HEK293 (cell line): ENCODE measurements around the gene OTUB2.

Experiments used
- CTCF ChIA-PET: fragments of 350-600 bp; formaldehyde crosslinking; extraction: SDS; loops from one replicate; lab custom pipeline; 2021; ENCODE audit warnings: antibody characterized with exemption; lab: Yijun Ruan, JAX
- POLR2A ChIA-PET: fragments of 300-600 bp; formaldehyde crosslinking; extraction: SDS; loops from one replicate; lab custom pipeline; 2020; ENCODE audit warnings: antibody characterized with exemption, inconsistent platforms; lab: Yijun Ruan, JAX
- H3K27ac ChIP-seq: fragments of 200-500 bp; sonication (Bioruptor generic); 2 replicates; pipeline ENCODE4 v1.5.1; 2014; ENCODE audit warnings: low read depth, low read length, control low read depth, inconsistent platforms; ENCODE audit errors: extremely low read depth
- H3K36me3 ChIP-seq, 2 experiments: fragments of 200-500 bp in 1 of 2; sonication (Bioruptor generic) in 1 of 2; 1 replicate in 1 of 2; 2 replicates in 1 of 2; pipeline ENCODE4 v1.5.1; 2014 to 2017; ENCODE audit warnings: inconsistent platforms in 2 of 2, low read length in 2 of 2; ENCODE audit not compliant: control insufficient read depth in 2 of 2, insufficient read depth in 1 of 2
- H3K4me1 ChIP-seq: fragments of 200-500 bp; sonication (Bioruptor generic); 2 replicates; pipeline ENCODE4 v1.5.1; 2014; ENCODE audit warnings: mild to moderate bottlenecking, low read length, inconsistent platforms; ENCODE audit not compliant: control insufficient read depth, insufficient read depth
- H3K4me3 ChIP-seq: 2 replicates; pipeline ENCODE4 v1.5.1; 2011; ENCODE audit warnings: low read depth, mild to moderate bottlenecking, control low read depth, low read length, moderate library complexity
- H3K9me3 ChIP-seq: fragments of 200-500 bp; sonication (Bioruptor generic); 2 replicates; pipeline ENCODE4 v1.5.1; 2014; ENCODE audit warnings: low read depth, low read length, inconsistent platforms; ENCODE audit not compliant: control insufficient read depth, insufficient read depth
- BCL6B ChIP-seq: fragments of 450-650 bp; formaldehyde crosslinking; IDR thresholded peaks from 2 replicates; pipeline ENCODE4 v1.5.1; 2017; ENCODE audit warnings: missing biosample characterization, missing genetic modification characterization
- GLI2 ChIP-seq: fragments of 450-650 bp; formaldehyde crosslinking; IDR thresholded peaks from 2 replicates; pipeline ENCODE4; 2017; ENCODE audit warnings: missing biosample characterization, missing genetic modification characterization, low read depth, borderline replicate concordance
- KLF10 ChIP-seq: fragments of 450-650 bp; IDR thresholded peaks from 2 replicates; pipeline ENCODE4 v1.5.1; 2018; ENCODE audit warnings: missing biosample characterization, mild to moderate bottlenecking, missing genetic modification characterization
- PRDM10 ChIP-seq: fragments of 450-650 bp; formaldehyde crosslinking; IDR thresholded peaks from 2 replicates; pipeline ENCODE4 v1.5.1; 2016; ENCODE audit warnings: missing biosample characterization, missing genetic modification characterization
- RBAK ChIP-seq: fragments of 450-650 bp; formaldehyde crosslinking; IDR thresholded peaks from 2 replicates; pipeline ENCODE4 v1.5.1; 2016; ENCODE audit warnings: missing biosample characterization, missing genetic modification characterization
- SCRT2 ChIP-seq: fragments of 450-650 bp; formaldehyde crosslinking; IDR thresholded peaks from 2 replicates; pipeline ENCODE4 v1.5.1; 2016; ENCODE audit warnings: missing biosample characterization, missing genetic modification characterization
- SP2 ChIP-seq: fragments of 450-650 bp; formaldehyde crosslinking; IDR thresholded peaks from 2 replicates; pipeline ENCODE4 v1.5.1; 2016; ENCODE audit warnings: missing biosample characterization, missing genetic modification characterization
- ZBTB20 ChIP-seq: fragments of 450-650 bp; formaldehyde crosslinking; IDR thresholded peaks from 2 replicates; pipeline ENCODE4 v1.5.1; 2016; ENCODE audit warnings: missing biosample characterization, missing genetic modification characterization
- ZBTB7A ChIP-seq: fragments of 450-650 bp; formaldehyde crosslinking; IDR thresholded peaks from 2 replicates; pipeline ENCODE4 v1.5.1; 2016; ENCODE audit warnings: low read depth, missing biosample characterization, missing genetic modification characterization
- ZEB2 ChIP-seq: fragments of 450-650 bp; formaldehyde crosslinking; IDR thresholded peaks from 2 replicates; pipeline ENCODE4 v1.5.1; 2016; ENCODE audit warnings: missing biosample characterization, missing genetic modification characterization
- ZNF174 ChIP-seq: fragments of 450-650 bp; formaldehyde crosslinking; IDR thresholded peaks from 2 replicates; pipeline ENCODE4 v1.5.0; 2017; ENCODE audit warnings: missing biosample characterization, mild to moderate bottlenecking, missing genetic modification characterization
- ZNF350 ChIP-seq: fragments of 450-650 bp; formaldehyde crosslinking; IDR thresholded peaks from 2 replicates; pipeline ENCODE4 v1.5.0; 2017; ENCODE audit warnings: missing biosample characterization, mild to moderate bottlenecking, missing genetic modification characterization
- ZNF433 ChIP-seq: fragments of 450-650 bp; formaldehyde crosslinking; IDR thresholded peaks from 2 replicates; pipeline ENCODE4 v1.5.1; 2016; ENCODE audit warnings: missing biosample characterization, missing genetic modification characterization, low read depth
- ZNF610 ChIP-seq: fragments of 450-650 bp; formaldehyde crosslinking; IDR thresholded peaks from 2 replicates; pipeline ENCODE4 v1.5.1; 2016; ENCODE audit warnings: missing biosample characterization, missing genetic modification characterization, borderline replicate concordance
- ZNF670 ChIP-seq: fragments of 450-650 bp; formaldehyde crosslinking; IDR thresholded peaks from 2 replicates; pipeline ENCODE4 v1.5.1; 2016; ENCODE audit warnings: missing biosample characterization, missing genetic modification characterization, low read depth
- ZNF692 ChIP-seq: fragments of 450-650 bp; formaldehyde crosslinking; IDR thresholded peaks from 2 replicates; pipeline ENCODE4 v1.5.1; 2016; ENCODE audit warnings: missing biosample characterization, missing genetic modification characterization
- ZNF704 ChIP-seq: fragments of 450-650 bp; formaldehyde crosslinking; IDR thresholded peaks from 2 replicates; pipeline ENCODE4 v1.5.1; 2016; ENCODE audit warnings: missing biosample characterization, missing genetic modification characterization
- ZNF76 ChIP-seq: fragments of 450-650 bp; formaldehyde crosslinking; IDR thresholded peaks from 2 replicates; pipeline ENCODE4; 2016; ENCODE audit warnings: low read depth, missing biosample characterization, missing genetic modification characterization, borderline replicate concordance

Gene OTUB2

GRCh38 chr14:93978735-93979134 is 47.4 kb upstream of the OTUB2 start:
- TF ChIP-seq ZBTB20 (tag by site-specific recombination) (no peak), ZNF76 (no peak), RBAK (tag by site-specific recombination) (no peak), ZEB2 (no peak), ZNF610 (no peak), SP2 (tag by site-specific recombination) (no peak), ZNF350 (tag by site-specific recombination) (no peak), ZNF692 (tag by site-specific recombination) (no peak), KLF10 (no peak), ZBTB7A (tag by site-specific recombination) (no peak), ZNF174 (tag by site-specific recombination) (no peak), GLI2 (tag by site-specific recombination) (no peak), SCRT2 (tag by site-specific recombination) (no peak), ZNF433 (no peak)
- H3K27ac ChIP-seq = no peak overlapping the region
- CTCF ChIA-PET = interaction anchor here (0.6 to 1.0 kb wide), 3 partner anchors 8 to 39 kb away, joined by 3 to 5 read pairs (median 3); no protein-coding TSS in a partner anchor
- H3K36me3 ChIP-seq = no peaks in the 10 kb centered on the region
- no peaks in the 10 kb centered on the region for H3K9me3 ChIP-seq
- POLR2A ChIA-PET = no interaction called here
- no peak overlapping the region for H3K4me3 ChIP-seq
- no peaks in the 10 kb centered on the region for H3K4me1 ChIP-seq

GRCh38 chr14:93980456-93981201 is 45.5 kb upstream of the OTUB2 start:
- CTCF ChIA-PET = interaction anchor here (1.0 kb wide), 1 partner anchor 15 kb away, joined by 3 read pairs; no protein-coding TSS in a partner anchor
- Histone ChIP-seq H3K36me3 (no peaks in the 10 kb centered on the region), H3K4me1 (no peaks in the 10 kb centered on the region), H3K9me3 (no peaks in the 10 kb centered on the region), H3K4me3 (no peak overlapping the region), H3K27ac (no peak overlapping the region)
- no peak for TF ChIP-seq ZNF704
- TF ChIP-seq ZNF670 (tag by site-specific recombination) = no peak
- TF ChIP-seq PRDM10 (tag by site-specific recombination) = peak; percentile 50
- no peak for TF ChIP-seq BCL6B
- POLR2A ChIA-PET = no interaction called here
